Measurements from ENCODE around the gene PILRA.
A peak's percentile ranks its signal among the peaks of the same experiment; 100 is the strongest.
"Not testable (repeated sequence)": the region's sequence is repeated elsewhere in the genome, so short reads cannot be mapped to it uniquely, and the experiment has no call there.

Gene PILRA

GRCh38 chr7:100346921-100347320 is 26.4 kb upstream of the PILRA start:
- Histone ChIP-seq H3K9me3 (ENCODE audit: control insufficient read depth, low read length) (no peaks in the 10 kb centered on the region), H3K36me3 (ENCODE audit: control insufficient read depth, insufficient read depth, low read length, severe bottlenecking) (peaks cover 56% of the 10 kb centered on the region), H3K27me3 (replicated peaks; ENCODE audit: control insufficient read depth, insufficient read depth, low read length) (no peaks in the 10 kb centered on the region), H3K4me3 (ENCODE audit: low read length) (no peak overlapping the region), H3K4me1 (ENCODE audit: control insufficient read depth, insufficient read depth, low read length) (peaks cover 54% of the 10 kb centered on the region), H3K9ac (ENCODE audit: low read length) (peak overlapping the region; percentile 75)
- DNase-seq (ENCODE audit: low read depth), result no peak

GRCh38 chr7:100348805-100349204 is 24.5 kb upstream of the PILRA start:
- peaks cover 55% of the 10 kb centered on the region for H3K36me3 ChIP-seq (ENCODE audit: control insufficient read depth, insufficient read depth, low read length, severe bottlenecking)

GRCh38 chr7:100349757-100350156 is 23.5 kb upstream of the PILRA start:
- Histone ChIP-seq H3K9ac (ENCODE audit: low read length) (peak overlapping the region; percentile 63), H3K9me3 (ENCODE audit: control insufficient read depth, low read length) (no peaks in the 10 kb centered on the region), H3K4me3 (ENCODE audit: low read length) (no peak overlapping the region), H3K4me1 (ENCODE audit: control insufficient read depth, insufficient read depth, low read length) (peaks cover 53% of the 10 kb centered on the region), H3K36me3 (ENCODE audit: control insufficient read depth, insufficient read depth, low read length, severe bottlenecking) (peaks cover 64% of the 10 kb centered on the region), H3K27me3 (replicated peaks; ENCODE audit: control insufficient read depth, insufficient read depth, low read length) (no peaks in the 10 kb centered on the region)
- no peak for DNase-seq (ENCODE audit: low read depth)

More at GRCh38 chr7:100348805-100349204, 24.5 kb upstream of the PILRA start:
- no peaks in the 10 kb centered on the region for H3K9me3 ChIP-seq (ENCODE audit: control insufficient read depth, low read length)
- no peak for DNase-seq (ENCODE audit: low read depth)
- no peaks in the 10 kb centered on the region for H3K27me3 ChIP-seq (replicated peaks; ENCODE audit: control insufficient read depth, insufficient read depth, low read length)
- H3K4me1 ChIP-seq (ENCODE audit: control insufficient read depth, insufficient read depth, low read length), result peaks cover 54% of the 10 kb centered on the region
- H3K9ac ChIP-seq (ENCODE audit: low read length), result peak overlapping the region; percentile 75
- H3K4me3 ChIP-seq (ENCODE audit: low read length), result no peak overlapping the region

- no peaks in the 10 kb centered on the region for H3K27me3 ChIP-seq (replicated peaks; ENCODE audit: control insufficient read depth, insufficient read depth, low read length)
- DNase-seq (ENCODE audit: low read depth), result no peak
- peaks cover 72% of the 10 kb centered on the region for H3K36me3 ChIP-seq (ENCODE audit: control insufficient read depth, insufficient read depth, low read length, severe bottlenecking)
- no peak overlapping the region for H3K4me3 ChIP-seq (ENCODE audit: low read length)
- H3K9ac ChIP-seq (ENCODE audit: low read length), result peak overlapping the region; percentile 29
- H3K9me3 ChIP-seq (ENCODE audit: control insufficient read depth, low read length), result no peaks in the 10 kb centered on the region
- peaks cover 45% of the 10 kb centered on the region for H3K4me1 ChIP-seq (ENCODE audit: control insufficient read depth, insufficient read depth, low read length)
These were observed 21.6 kb upstream of the PILRA start for GRCh38 chr7:100351657-100352058.

GRCh38 chr7:100352230-100352781 is 21.0 kb upstream of the PILRA start:
- H3K4me1 ChIP-seq (ENCODE audit: control insufficient read depth, insufficient read depth, low read length), result peaks cover 38% of the 10 kb centered on the region

GRCh38 chr7:100352984-100353684 is 20.2 kb upstream of the PILRA start:
- no peak overlapping the region for H3K9ac ChIP-seq (ENCODE audit: low read length)
- no peaks in the 10 kb centered on the region for H3K9me3 ChIP-seq (ENCODE audit: control insufficient read depth, low read length)
- H3K27me3 ChIP-seq (replicated peaks; ENCODE audit: control insufficient read depth, insufficient read depth, low read length), result no peaks in the 10 kb centered on the region
- H3K4me1 ChIP-seq (ENCODE audit: control insufficient read depth, insufficient read depth, low read length), result peaks cover 30% of the 10 kb centered on the region
- no peak for DNase-seq (ENCODE audit: low read depth)
- no peak overlapping the region for H3K4me3 ChIP-seq (ENCODE audit: low read length)
- peaks cover 71% of the 10 kb centered on the region for H3K36me3 ChIP-seq (ENCODE audit: control insufficient read depth, insufficient read depth, low read length, severe bottlenecking)

More at GRCh38 chr7:100352230-100352781, 21.0 kb upstream of the PILRA start:
- H3K4me3 ChIP-seq (ENCODE audit: low read length); DNase-seq (ENCODE audit: low read depth); H3K9me3 ChIP-seq (ENCODE audit: control insufficient read depth, low read length); H3K27me3 ChIP-seq (replicated peaks; ENCODE audit: control insufficient read depth, insufficient read depth, low read length); H3K9ac ChIP-seq (ENCODE audit: low read length): not testable (repeated sequence)
- H3K36me3 ChIP-seq (ENCODE audit: control insufficient read depth, insufficient read depth, low read length, severe bottlenecking), result peaks cover 74% of the 10 kb centered on the region

GRCh38 chr7:100353685-100354330 is 19.5 kb upstream of the PILRA start:
- Histone ChIP-seq H3K36me3 (ENCODE audit: control insufficient read depth, insufficient read depth, low read length, severe bottlenecking) (peaks cover 78% of the 10 kb centered on the region), H3K4me1 (ENCODE audit: control insufficient read depth, insufficient read depth, low read length) (peaks cover 24% of the 10 kb centered on the region), H3K4me3 (ENCODE audit: low read length) (no peak overlapping the region), H3K27me3 (replicated peaks; ENCODE audit: control insufficient read depth, insufficient read depth, low read length) (no peaks in the 10 kb centered on the region), H3K9me3 (ENCODE audit: control insufficient read depth, low read length) (no peaks in the 10 kb centered on the region), H3K9ac (ENCODE audit: low read length) (no peak overlapping the region)
- no peak for DNase-seq (ENCODE audit: low read depth)

GRCh38 chr7:100356416-100357068 is 16.7 kb upstream of the PILRA start:
- Histone ChIP-seq H3K4me1 (ENCODE audit: control insufficient read depth, insufficient read depth, low read length) (no peaks in the 10 kb centered on the region), H3K9me3 (ENCODE audit: control insufficient read depth, low read length) (no peaks in the 10 kb centered on the region), H3K4me3 (ENCODE audit: low read length) (no peak overlapping the region), H3K9ac (ENCODE audit: low read length) (no peak overlapping the region), H3K27me3 (replicated peaks; ENCODE audit: control insufficient read depth, insufficient read depth, low read length) (no peaks in the 10 kb centered on the region), H3K36me3 (ENCODE audit: control insufficient read depth, insufficient read depth, low read length, severe bottlenecking) (peaks cover 82% of the 10 kb centered on the region)
- no peak for DNase-seq (ENCODE audit: low read depth)

- no peak for DNase-seq (ENCODE audit: low read depth)
- Histone ChIP-seq H3K9me3 (ENCODE audit: control insufficient read depth, low read length) (no peaks in the 10 kb centered on the region), H3K9ac (ENCODE audit: low read length) (no peak overlapping the region), H3K4me3 (ENCODE audit: low read length) (no peak overlapping the region), H3K27me3 (replicated peaks; ENCODE audit: control insufficient read depth, insufficient read depth, low read length) (no peaks in the 10 kb centered on the region), H3K4me1 (ENCODE audit: control insufficient read depth, insufficient read depth, low read length) (no peaks in the 10 kb centered on the region), H3K36me3 (ENCODE audit: control insufficient read depth, insufficient read depth, low read length, severe bottlenecking) (peaks cover 84% of the 10 kb centered on the region)
These were observed 16.1 kb upstream of the PILRA start for GRCh38 chr7:100357131-100357561.

GRCh38 chr7:100358027-100358856 is 15.0 kb upstream of the PILRA start, which contains the start of gene PILRB:
Gene PILRB, plus strand, starts transcription at chr7:100358117. Its CDS starts 186 bp downstream, at chr7:100358303.
- no peak for DNase-seq (ENCODE audit: low read depth)
- peaks cover 90% of the 10 kb centered on the region for H3K36me3 ChIP-seq (ENCODE audit: control insufficient read depth, insufficient read depth, low read length, severe bottlenecking)

More at GRCh38 chr7:100358027-100358856, 15.0 kb upstream of the PILRA start, which contains the start of gene PILRB:
- no peaks in the 10 kb centered on the region for H3K4me1 ChIP-seq (ENCODE audit: control insufficient read depth, insufficient read depth, low read length)
- H3K9ac ChIP-seq (ENCODE audit: low read length), result no peak within 1 kb of the TSS
- no peaks in the 10 kb centered on the region for H3K9me3 ChIP-seq (ENCODE audit: control insufficient read depth, low read length)
- H3K4me3 ChIP-seq (ENCODE audit: low read length), result no peak within 1 kb of the TSS
- H3K27me3 ChIP-seq (replicated peaks; ENCODE audit: control insufficient read depth, insufficient read depth, low read length), result no peaks in the 10 kb centered on the region
